IMR-90 (cell line): ENCODE data around the gene DGKD. TPM values are rescaled to one million over a fixed set of nuclear protein-coding genes. Genes with fewer than 3 reads are reported as not detected.
A peak's percentile ranks its signal among the peaks of the same experiment; 100 is the strongest.

Experiments used
- ATAC-seq: fragments of 200-7000 bp; cut with Tn5 transposase; 2 replicates; pipeline ENCODE4 v1.9.1; 2020; ENCODE audit warnings: low read depth, mild to moderate bottlenecking, moderate library complexity
- BruUV-seq: library from RNA; stranded (reverse); fragments of 400-500 nt; replicated peaks from 2 replicates; lab custom pipeline; 2021; lab: Mats Ljungman, UMichigan
- CTCF ChIA-PET: fragments of 300-600 bp; formaldehyde crosslinking; extraction: SDS; loops from one replicate; lab custom pipeline; 2021; ENCODE audit warnings: antibody characterized with exemption; lab: Yijun Ruan, JAX
- POLR2A ChIA-PET: fragments of 300-600 bp; sonication (Branson Sonifier 250); formaldehyde crosslinking; loops from one replicate; lab custom pipeline; 2022; ENCODE audit warnings: antibody characterized with exemption; ENCODE audit not compliant: unreplicated experiment; lab: Charles Lee
- DNase-seq: peaks from one replicate; pipeline ENCODE4 v3.0.0; 2013
- H2AFZ ChIP-seq: replicated peaks from 2 replicates; pipeline ENCODE3; 2013; ENCODE audit warnings: low read length, mild to moderate bottlenecking; ENCODE audit not compliant: poor library complexity
- H2AK5ac ChIP-seq: 2 replicates; pipeline ENCODE4 v1.6.1; 2013; ENCODE audit warnings: low read depth, low read length, inconsistent platforms
- H2AK9ac ChIP-seq: replicated peaks from 2 replicates; pipeline ENCODE3; 2013; ENCODE audit warnings: mild to moderate bottlenecking, low read depth, low read length, moderate library complexity; ENCODE audit not compliant: poor library complexity
- H2BK120ac ChIP-seq: 2 replicates; pipeline ENCODE4 v1.6.1; 2013; ENCODE audit warnings: low read depth, low read length, inconsistent platforms
- H2BK15ac ChIP-seq: 3 replicates; pipeline ENCODE4 v1.6.1; 2013; ENCODE audit warnings: low read depth, low read length, inconsistent platforms
- H2BK20ac ChIP-seq: 2 replicates; pipeline ENCODE4 v1.6.1; 2013; ENCODE audit warnings: low read depth, mild to moderate bottlenecking, inconsistent platforms, low read length, moderate library complexity
- H2BK5ac ChIP-seq: 2 replicates; pipeline ENCODE4 v1.6.1; 2013; ENCODE audit warnings: mild to moderate bottlenecking, low read depth, low read length, inconsistent platforms; ENCODE audit not compliant: poor library complexity, severe bottlenecking
- H3K14ac ChIP-seq: replicated peaks from 2 replicates; pipeline ENCODE4 v1.6.1; 2013; ENCODE audit warnings: low read depth, low read length, inconsistent platforms
- H3K18ac ChIP-seq: 2 replicates; pipeline ENCODE4 v1.6.1; 2013; ENCODE audit warnings: low read depth, low read length, control low read depth
- H3K23ac ChIP-seq: 2 replicates; pipeline ENCODE4 v1.6.1; 2013; ENCODE audit warnings: low read depth, low read length, inconsistent platforms
- H3K27ac ChIP-seq: 2 replicates; pipeline ENCODE4 v1.5.1; 2013; ENCODE audit warnings: mild to moderate bottlenecking, control low read depth, low read length; ENCODE audit not compliant: insufficient read depth
- H3K27me3 ChIP-seq: 2 replicates; pipeline ENCODE4 v1.6.1; 2013; ENCODE audit warnings: low read length; ENCODE audit not compliant: control insufficient read depth, insufficient read depth
- H3K36me3 ChIP-seq: 2 replicates; pipeline ENCODE4 v1.6.1; 2013; ENCODE audit warnings: low read length, mixed read lengths; ENCODE audit not compliant: control insufficient read depth, insufficient read depth
- H3K4ac ChIP-seq: 2 replicates; pipeline ENCODE4 v1.6.1; 2013; ENCODE audit warnings: low read depth, low read length, inconsistent platforms
- H3K4me1 ChIP-seq: 2 replicates; pipeline ENCODE4 v1.6.1; 2013; ENCODE audit warnings: low read length, mixed read lengths; ENCODE audit not compliant: control insufficient read depth, insufficient read depth
- H3K4me2 ChIP-seq: 2 replicates; pipeline ENCODE4 v1.6.1; 2013; ENCODE audit warnings: low read depth, mild to moderate bottlenecking, control low read depth, low read length, moderate library complexity
- H3K4me3 ChIP-seq: 2 replicates; pipeline ENCODE4 v1.5.1; 2013; ENCODE audit warnings: low read depth, mild to moderate bottlenecking, control low read depth, low read length, moderate library complexity; ENCODE audit not compliant: insufficient read depth
- H3K56ac ChIP-seq: 2 replicates; pipeline ENCODE4 v1.6.1; 2013; ENCODE audit warnings: low read length, inconsistent platforms; ENCODE audit not compliant: insufficient read depth; ENCODE audit errors: extremely low read depth
- H3K79me1 ChIP-seq, 2 experiments: 2 replicates each; pipeline ENCODE4 v1.6.1; 2013; ENCODE audit warnings: low read length in 2 of 2, inconsistent platforms in 1 of 2, low read depth in 1 of 2
- H3K9ac ChIP-seq: 2 replicates; pipeline ENCODE4 v1.6.1; 2013; ENCODE audit warnings: low read depth, low read length, control low read depth
- H3K9me1 ChIP-seq: 2 replicates; pipeline ENCODE4 v1.6.1; 2013; ENCODE audit warnings: low read length, inconsistent platforms; ENCODE audit not compliant: insufficient read depth
- H3K9me3 ChIP-seq: 2 replicates; pipeline ENCODE4 v1.6.1; 2013; ENCODE audit warnings: low read length; ENCODE audit not compliant: control insufficient read depth, insufficient read depth
- H4K20me1 ChIP-seq: 2 replicates; pipeline ENCODE4 v1.6.1; 2013; ENCODE audit warnings: low read length, inconsistent platforms; ENCODE audit not compliant: insufficient read depth
- H4K5ac ChIP-seq: 2 replicates; pipeline ENCODE4 v1.6.1; 2013; ENCODE audit warnings: mild to moderate bottlenecking, low read depth, low read length, control low read depth
- H4K8ac ChIP-seq, 2 experiments: 2 replicates each; pipeline ENCODE4 v1.6.1; 2013; ENCODE audit warnings: low read depth in 2 of 2, low read length in 2 of 2, control low read depth in 1 of 2, inconsistent platforms in 1 of 2
- H4K91ac ChIP-seq: 2 replicates; pipeline ENCODE4 v1.6.1; 2013; ENCODE audit warnings: low read depth, low read length, inconsistent platforms; ENCODE audit not compliant: insufficient read depth
- CHD1 ChIP-seq: IDR thresholded peaks from 2 replicates; pipeline ENCODE4 v1.6.1; 2012; ENCODE audit warnings: low read depth, low read length, improper control_type of control experiment
- CTCF ChIP-seq: conservative IDR thresholded peaks from 2 replicates; pipeline ENCODE4 v1.5.1; 2012; ENCODE audit warnings: mild to moderate bottlenecking, low read depth, low read length, improper control_type of control experiment
- FOS ChIP-seq: fragments of 150-350 bp; IDR thresholded peaks from 2 replicates; pipeline ENCODE4 v1.6.1; 2016; ENCODE audit warnings: low read depth, low read length
- MAFK ChIP-seq: IDR thresholded peaks from 2 replicates; pipeline ENCODE4 v1.6.1; 2012; ENCODE audit warnings: low read depth, low read length, improper control_type of control experiment
- MAZ ChIP-seq: IDR thresholded peaks from 2 replicates; pipeline ENCODE4 v1.6.1; 2012; ENCODE audit warnings: low read depth, mild to moderate bottlenecking, low read length, improper control_type of control experiment, moderate library complexity, borderline replicate concordance
- MXI1 ChIP-seq: IDR thresholded peaks from 2 replicates; pipeline ENCODE4 v1.6.1; 2012; ENCODE audit warnings: low read depth, mild to moderate bottlenecking, low read length, moderate library complexity, borderline replicate concordance
- NFE2L2 ChIP-seq: fragments of 150-350 bp; IDR thresholded peaks from 2 replicates; pipeline ENCODE4 v1.6.1; 2016; ENCODE audit warnings: low read depth, mild to moderate bottlenecking, low read length
- RAD21 ChIP-seq: IDR thresholded peaks from 2 replicates; pipeline ENCODE4 v1.6.1; 2012; ENCODE audit warnings: low read length, improper control_type of control experiment
- RCOR1 ChIP-seq: IDR thresholded peaks from 2 replicates; pipeline ENCODE4 v1.6.1; 2012; ENCODE audit warnings: mild to moderate bottlenecking, low read length, improper control_type of control experiment; ENCODE audit not compliant: insufficient replicate concordance
- RFX5 ChIP-seq: IDR thresholded peaks from 2 replicates; pipeline ENCODE4 v1.8.0; 2012; ENCODE audit warnings: low read depth, mild to moderate bottlenecking, low read length, moderate library complexity
- SMC3 ChIP-seq: fragments of 150-350 bp; IDR thresholded peaks from 2 replicates; pipeline ENCODE4 v1.6.1; 2016; ENCODE audit warnings: low read depth, mild to moderate bottlenecking, antibody characterized with exemption, low read length, moderate library complexity
- USF2 ChIP-seq: fragments of 150-350 bp; IDR thresholded peaks from 2 replicates; pipeline ENCODE4 v1.6.1; 2017; ENCODE audit warnings: mild to moderate bottlenecking, antibody characterized with exemption, low read length, low read depth
- WGBS, 2 experiments: methylation state at CpG; one replicate each; pipeline versions ENCODE4 v1.1.5 to v1.1.7; 2013; ENCODE audit warnings: missing lambda C conversion rate in 2 of 2; ENCODE audit not compliant: insufficient read length in 1 of 2; ENCODE audit errors: extremely low coverage in 2 of 2; 5-methylcytosine and 5-hydroxymethylcytosine counted together
- dilution Hi-C: fragments of 300-500 bp; cut with HindIII; formaldehyde crosslinking; loops from one replicate; pipeline ENCODE4 v1.14.3; 2018; ENCODE audit warnings: low sequenced_read_pairs; ENCODE audit not compliant: unreplicated experiment
- in situ Hi-C: fragments of 300-500 bp; cut with MboI; formaldehyde crosslinking; loops from 3 replicates; pipeline ENCODE4 v1.14.3; 2019; ENCODE audit warnings: low sequenced_read_pairs, inconsistent platforms, mixed read lengths
- intact Hi-C: fragments of 100-400 bp; cut with micrococcal nuclease; formaldehyde crosslinking; loops from 2 replicates; pipeline ENCODE4 v1.10.0; 2022
- polyA plus RNA-seq, 3 experiments: library from polyadenylated mRNA; depleted of rRNA; stranded (reverse); fragments of >200 nt; gene quantifications; 2 replicates each; pipeline ENCODE4 v1.2.3, GENCODE V29; 2012; ENCODE audit warnings: low replicate concordance in 1 of 3
- total RNA-seq: library from RNA; depleted of rRNA; stranded (reverse); fragments of >200 nt; gene quantifications from 2 replicates; pipeline ENCODE4 v1.2.3, GENCODE V29; 2012

DGKD gene
- total and polyA plus RNA-seq, 2 of the 4 experiments (the other 2 are of a cell fraction), result 6.5 to 10.1 TPM

- TF ChIP-seq MXI1, result no peak
Measured at GRCh38 chr2:233379441-233379840, 25.1 kb downstream of the DGKD start (continued).

- in situ Hi-C loops (no loop called here), intact Hi-C loops (no loop called here), dilution Hi-C loops (no loop called here)
- BruUV-seq, result no TSS peak
- Histone ChIP-seq H3K4me2 (no peak overlapping the region), H2AFZ (no peak overlapping the region), H4K91ac (no peak overlapping the region), H3K27ac (no peak overlapping the region), H3K9me3 (no peaks in the 10 kb centered on the region), H3K14ac (no peak overlapping the region), H3K4ac (no peak overlapping the region), H3K4me1 (peaks cover 2% of the 10 kb centered on the region; the same call in 1 of the 2 replicates), H3K4me3 (no peak overlapping the region), H3K56ac (no peak overlapping the region), H4K8ac (no peak overlapping the region), H3K9me1 (peaks cover 10% of the 10 kb centered on the region; the same call in 1 of the 2 replicates), H2BK15ac (no peak overlapping the region), H4K20me1 (peaks cover 11% of the 10 kb centered on the region), H3K9ac (no peak overlapping the region), H3K36me3 (no peaks in the 10 kb centered on the region), H2AK5ac (no peak overlapping the region), H2BK5ac (no peak overlapping the region), H3K27me3 (no peaks in the 10 kb centered on the region), H2AK9ac (peak overlapping the region; percentile 50), H2BK120ac (no peak overlapping the region), H2BK20ac (no peak overlapping the region), H3K18ac (no peak overlapping the region), H3K79me1 (peaks cover 9 to 27% of the 10 kb centered on the region in 2 experiments), H3K23ac (no peak overlapping the region), H4K5ac (no peak overlapping the region)
- POLR2A ChIA-PET, result no interaction called here
- CTCF ChIA-PET, result no interaction called here
- 96% methylated on average over 4 of the region's 13 CpGs; no CpG with 5 or more reads in 1 of the 2 experiments for WGBS, 2 experiments
- no peak for ATAC-seq
- DNase-seq, result peak; percentile 42
- TF ChIP-seq NFE2L2 (no peak), RFX5 (no peak), SMC3 (no peak), MXI1 (no peak), RAD21 (no peak), RCOR1 (no peak), MAFK (no peak), USF2 (no peak), CHD1 (no peak), FOS (no peak), MAZ (no peak), CTCF (no peak)
Measured at GRCh38 chr2:233380132-233380895, 26.0 kb downstream of the DGKD start.
